Stimulated activated naive B cell treated with anti-CD40 and anti-IgM and Interleukin-4, amounts not matched to agents 10 μg/mL and 1 μg/mL and 100 μg/mL, for 72 hours (primary cell): Measurements from ENCODE around the gene NUP107.

Experiments used
- ATAC-seq, 2 donors: fragments of 150-1000 bp; cut with Tn5 transposase; replicated peaks; 2 replicates each; pipeline ENCODE4 v1.10.0; 2021; ENCODE audit warnings: moderate library complexity in 1 of 2
- DNase-seq: peaks from one replicate; pipeline ENCODE4 v3.0.0; 2021
- H3K27ac Mint-ChIP-seq: one replicate; pipeline ENCODE4 v1.8.0; 2022; ENCODE audit warnings: mild to moderate bottlenecking, mixed read lengths
- H3K27me3 Mint-ChIP-seq, 2 donors: one replicate each; pipeline ENCODE4 v1.8.0; 2022; ENCODE audit warnings: mixed read lengths in 2 of 2
- H3K36me3 Mint-ChIP-seq, 2 donors: one replicate each; pipeline ENCODE4 v1.8.0; 2022; ENCODE audit warnings: mixed read lengths in 2 of 2, mild to moderate bottlenecking in 1 of 2
- H3K4me1 Mint-ChIP-seq, 2 donors: one replicate each; pipeline ENCODE4 v1.8.0; 2022; ENCODE audit warnings: mixed read lengths in 2 of 2, mild to moderate bottlenecking in 1 of 2
- H3K4me3 Mint-ChIP-seq, 2 donors: one replicate each; pipeline ENCODE4 v1.8.0; 2022; ENCODE audit warnings: mild to moderate bottlenecking in 2 of 2, mixed read lengths in 2 of 2, moderate library complexity in 1 of 2
- H3K9me3 Mint-ChIP-seq, 2 donors: one replicate each; pipeline ENCODE4 v1.8.0; 2022; ENCODE audit warnings: mixed read lengths in 2 of 2, mild to moderate bottlenecking in 1 of 2

The NUP107 gene

GRCh38 chr12:68749861-68750260 is 63.1 kb downstream of the NUP107 start:
- Mint-ChIP-seq H3K4me3 (peak overlapping the region in 1 of 2 donors; percentile 33), H3K27me3 (no peaks in the 10 kb centered on the region), H3K36me3 (peaks cover 32 to 40% of the 10 kb centered on the region in 2 donors), H3K4me1 (peaks cover 19 to 33% of the 10 kb centered on the region in 2 donors), H3K27ac (no peak overlapping the region), H3K9me3 (no peaks in the 10 kb centered on the region)
- ATAC-seq = no peak
- DNase-seq = no peak

GRCh38 chr12:68750506-68750905 is 63.7 kb downstream of the NUP107 start:
- DNase-seq (no peak), ATAC-seq (no peak)
- Mint-ChIP-seq H3K4me3 (no peak overlapping the region), H3K27me3 (no peaks in the 10 kb centered on the region), H3K4me1 (peaks cover 19 to 33% of the 10 kb centered on the region in 2 donors), H3K27ac (no peak overlapping the region), H3K9me3 (no peaks in the 10 kb centered on the region), H3K36me3 (peaks cover 36 to 45% of the 10 kb centered on the region in 2 donors)

- H3K4me3 Mint-ChIP-seq = no peak overlapping the region
- ATAC-seq (no peak), DNase-seq (no peak)
- H3K4me1 Mint-ChIP-seq = no peaks in the 10 kb centered on the region
- no peaks in the 10 kb centered on the region for H3K9me3 Mint-ChIP-seq
- H3K27ac Mint-ChIP-seq = peak overlapping the region; percentile 77
- H3K27me3 Mint-ChIP-seq = no peaks in the 10 kb centered on the region
- peaks cover 40 to 41% of the 10 kb centered on the region in 2 donors for H3K36me3 Mint-ChIP-seq
These were observed 68.9 kb downstream of the NUP107 start for GRCh38 chr12:68755536-68756243.

GRCh38 chr12:68759852-68760251 is 73.1 kb downstream of the NUP107 start:
- Mint-ChIP-seq H3K9me3 (no peaks in the 10 kb centered on the region), H3K4me3 (no peak overlapping the region), H3K27ac (no peak overlapping the region), H3K27me3 (no peaks in the 10 kb centered on the region), H3K36me3 (peaks cover 37 to 39% of the 10 kb centered on the region in 2 donors), H3K4me1 (no peaks in the 10 kb centered on the region)
- no peak for ATAC-seq
- no peak for DNase-seq

- Mint-ChIP-seq H3K36me3 (peaks cover 31 to 33% of the 10 kb centered on the region in 2 donors), H3K27ac (no peak overlapping the region), H3K9me3 (no peaks in the 10 kb centered on the region), H3K4me3 (no peak overlapping the region), H3K4me1 (no peaks in the 10 kb centered on the region), H3K27me3 (no peaks in the 10 kb centered on the region)
- ATAC-seq (no peak), DNase-seq (no peak)
These were observed 74.1 kb downstream of the NUP107 start for GRCh38 chr12:68760806-68761441.

GRCh38 chr12:68761442-68761812 is 74.6 kb downstream of the NUP107 start:
- DNase-seq (no peak), ATAC-seq (no peak)
- no peaks in the 10 kb centered on the region for H3K9me3 Mint-ChIP-seq
- H3K4me3 Mint-ChIP-seq = no peak overlapping the region
- H3K4me1 Mint-ChIP-seq = no peaks in the 10 kb centered on the region
- H3K27ac Mint-ChIP-seq = peak overlapping the region; percentile 53
- peaks cover 29 to 31% of the 10 kb centered on the region in 2 donors for H3K36me3 Mint-ChIP-seq
- H3K27me3 Mint-ChIP-seq = no peaks in the 10 kb centered on the region

GRCh38 chr12:68761901-68762630 is 75.3 kb downstream of the NUP107 start:
- Mint-ChIP-seq H3K9me3 (no peaks in the 10 kb centered on the region), H3K36me3 (peaks cover 27 to 29% of the 10 kb centered on the region in 2 donors), H3K4me1 (no peaks in the 10 kb centered on the region), H3K27ac (peak overlapping the region; percentile 53), H3K27me3 (no peaks in the 10 kb centered on the region), H3K4me3 (no peak overlapping the region)
- ATAC-seq = no peak
- no peak for DNase-seq

- Mint-ChIP-seq H3K4me3 (no peak overlapping the region), H3K27me3 (no peaks in the 10 kb centered on the region), H3K36me3 (peaks cover 27 to 32% of the 10 kb centered on the region in 2 donors), H3K4me1 (no peaks in the 10 kb centered on the region), H3K27ac (no peak overlapping the region), H3K9me3 (no peaks in the 10 kb centered on the region)
- no peak for ATAC-seq
- no peak for DNase-seq
These were observed 75.9 kb downstream of the NUP107 start for GRCh38 chr12:68762691-68763090.

GRCh38 chr12:68765696-68766095 is 78.9 kb downstream of the NUP107 start:
- H3K36me3 Mint-ChIP-seq = peaks cover 19 to 25% of the 10 kb centered on the region in 2 donors
- H3K9me3 Mint-ChIP-seq = no peaks in the 10 kb centered on the region
- H3K27me3 Mint-ChIP-seq = no peaks in the 10 kb centered on the region
- DNase-seq = no peak
- H3K4me1 Mint-ChIP-seq = peaks cover 8% of the 10 kb centered on the region in 2 donors
- no peak overlapping the region for H3K4me3 Mint-ChIP-seq
- H3K27ac Mint-ChIP-seq = no peak overlapping the region
- no peak for ATAC-seq

- H3K27ac Mint-ChIP-seq = no peak overlapping the region
- H3K4me3 Mint-ChIP-seq = no peak overlapping the region
- DNase-seq = no peak
- H3K4me1 Mint-ChIP-seq = peaks cover 10 to 15% of the 10 kb centered on the region in 2 donors
- ATAC-seq = no peak
- no peaks in the 10 kb centered on the region for H3K9me3 Mint-ChIP-seq
- H3K27me3 Mint-ChIP-seq = no peaks in the 10 kb centered on the region
- peaks cover 13 to 19% of the 10 kb centered on the region in 2 donors for H3K36me3 Mint-ChIP-seq
These were observed 79.9 kb downstream of the NUP107 start for GRCh38 chr12:68766646-68767045.

- H3K9me3 Mint-ChIP-seq = no peaks in the 10 kb centered on the region
- no peak overlapping the region for H3K27ac Mint-ChIP-seq
- ATAC-seq (no peak), DNase-seq (no peak)
- H3K27me3 Mint-ChIP-seq = no peaks in the 10 kb centered on the region
- peaks cover 8 to 14% of the 10 kb centered on the region in 2 donors for H3K36me3 Mint-ChIP-seq
- peaks cover 10 to 15% of the 10 kb centered on the region in 2 donors for H3K4me1 Mint-ChIP-seq
- no peak overlapping the region for H3K4me3 Mint-ChIP-seq
These were observed 80.4 kb downstream of the NUP107 start for GRCh38 chr12:68767191-68767590.

GRCh38 chr12:68768431-68768939 is 81.7 kb downstream of the NUP107 start:
- Mint-ChIP-seq H3K27me3 (no peaks in the 10 kb centered on the region), H3K36me3 (peaks cover 8 to 13% of the 10 kb centered on the region in 2 donors), H3K9me3 (no peaks in the 10 kb centered on the region), H3K27ac (no peak overlapping the region), H3K4me1 (peaks cover 18 to 27% of the 10 kb centered on the region in 2 donors), H3K4me3 (no peak overlapping the region)
- ATAC-seq (no peak), DNase-seq (no peak)

GRCh38 chr12:68769941-68770340 is 83.2 kb downstream of the NUP107 start:
- peaks cover 20 to 38% of the 10 kb centered on the region in 2 donors for H3K4me1 Mint-ChIP-seq
- H3K36me3 Mint-ChIP-seq = peaks cover 6 to 8% of the 10 kb centered on the region in 2 donors
- no peak overlapping the region for H3K27ac Mint-ChIP-seq

GRCh38 chr12:68771223-68771925 is 84.6 kb downstream of the NUP107 start:
- Mint-ChIP-seq H3K27me3 (no peaks in the 10 kb centered on the region), H3K36me3 (peaks cover 6 to 8% of the 10 kb centered on the region in 2 donors), H3K4me1 (peaks cover 20 to 38% of the 10 kb centered on the region in 2 donors), H3K4me3 (no peak overlapping the region), H3K9me3 (no peaks in the 10 kb centered on the region), H3K27ac (no peak overlapping the region)
- no peak for DNase-seq
- no peak for ATAC-seq

More at GRCh38 chr12:68769941-68770340, 83.2 kb downstream of the NUP107 start:
- Mint-ChIP-seq H3K9me3 (no peaks in the 10 kb centered on the region), H3K27me3 (no peaks in the 10 kb centered on the region), H3K4me3 (no peak overlapping the region)
- DNase-seq (no peak), ATAC-seq (no peak)
